ENCODE measurements around the gene GPRC5D. TPM values are rescaled to one million over a fixed set of nuclear protein-coding genes. Genes with fewer than 3 reads are reported as not detected.
A peak's percentile ranks its signal among the peaks of the same experiment; 100 is the strongest.

GPRC5D gene
- total and polyA plus RNA-seq, 9 donors = 0.22 to 0.37 TPM; not detected in 7

- 85 to 91% (median 86%) methylated on average over 10 of the region's 10 CpGs for WGBS, 3 donors
- peaks cover 17% of the 10 kb centered on the region for H3K4me1 ChIP-seq (ENCODE audit: insufficient read depth)
- no peak overlapping the region for H3K4me3 ChIP-seq
- no peaks in the 10 kb centered on the region for H3K36me3 ChIP-seq
- H3K9me3 ChIP-seq = no peaks in the 10 kb centered on the region
- no peak for DNase-seq
- H3K27me3 ChIP-seq = no peaks in the 10 kb centered on the region
- intact Hi-C loops (cut with DNase I) = loop anchor here (5.0 to 10.0 kb wide), 7 partner anchors 67 to 297 kb away; no protein-coding TSS in a partner anchor
- TF ChIP-seq EP300 (IDR thresholded peaks at IDR 0.05) (no peak), CTCF (IDR thresholded peaks at IDR 0.05) (no peak), POLR2A (IDR thresholded peaks at IDR 0.05) (no peak)
- H3K27ac ChIP-seq = no peak overlapping the region
Measured at GRCh38 chr12:12915656-12916055, 36.3 kb downstream of the GPRC5D start.

GRCh38 chr12:12912711-12913110 lies 39.3 kb downstream of the GPRC5D start:
- intact Hi-C loops (cut with DNase I) = loop anchor here in 2 of 4 donors (10.0 kb wide), 3 partner anchors 72 to 292 kb away; no protein-coding TSS in a partner anchor
- H3K27ac ChIP-seq = peak overlapping the region; percentile 8 to 57
- H3K27me3 ChIP-seq = no peaks in the 10 kb centered on the region
- peaks cover 23% of the 10 kb centered on the region for H3K4me1 ChIP-seq (ENCODE audit: insufficient read depth)
- WGBS, 3 donors = 95 to 99% (median 97%) methylated on average over 5 of the region's 5 CpGs
- H3K9me3 ChIP-seq = no peaks in the 10 kb centered on the region
- DNase-seq = no peak
- TF ChIP-seq CTCF (IDR thresholded peaks at IDR 0.05) = no peak
- no peak for TF ChIP-seq POLR2A (IDR thresholded peaks at IDR 0.05)
- no peak for TF ChIP-seq EP300 (IDR thresholded peaks at IDR 0.05)
- no peaks in the 10 kb centered on the region for H3K36me3 ChIP-seq
- no peak overlapping the region for H3K4me3 ChIP-seq

- peaks cover 10% of the 10 kb centered on the region for H3K4me1 ChIP-seq (ENCODE audit: insufficient read depth)
- no peaks in the 10 kb centered on the region for H3K27me3 ChIP-seq
- no peak for TF ChIP-seq CTCF (IDR thresholded peaks at IDR 0.05)
- no peak for TF ChIP-seq EP300 (IDR thresholded peaks at IDR 0.05)
- no peak for TF ChIP-seq POLR2A (IDR thresholded peaks at IDR 0.05)
- H3K4me3 ChIP-seq = no peak overlapping the region
- H3K36me3 ChIP-seq = no peaks in the 10 kb centered on the region
- H3K27ac ChIP-seq = peak overlapping the region; percentile 46 to 84
- peak; percentile 56 to 64 (median 59) for DNase-seq
- 5 to 17% (median 8%) methylated on average over 4 of the region's 4 CpGs for WGBS, 3 donors
- H3K9me3 ChIP-seq = no peaks in the 10 kb centered on the region
- intact Hi-C loops (cut with DNase I) = loop anchor here in 3 of 4 donors (5.0 to 10.0 kb wide), 4 partner anchors 75 to 295 kb away; no protein-coding TSS in a partner anchor
Measured at GRCh38 chr12:12909995-12910420, 42.0 kb downstream of the GPRC5D start.

- intact Hi-C loops (cut with DNase I) = loop anchor here in 1 of 4 donors (5.0 kb wide), 1 partner anchor 188 kb away; no protein-coding TSS in a partner anchor
- TF ChIP-seq CTCF (IDR thresholded peaks at IDR 0.05) = no peak
- TF ChIP-seq POLR2A (IDR thresholded peaks at IDR 0.05) = no peak
- 42 to 50% (median 43%) methylated on average over 4 of the region's 4 CpGs for WGBS, 3 donors
- no peak for DNase-seq
- Histone ChIP-seq H3K36me3 (no peaks in the 10 kb centered on the region), H3K9me3 (no peaks in the 10 kb centered on the region), H3K4me1 (ENCODE audit: insufficient read depth) (peaks cover 10% of the 10 kb centered on the region), H3K4me3 (no peak overlapping the region), H3K27me3 (no peaks in the 10 kb centered on the region), H3K27ac (peak overlapping the region; percentile 57 to 84)
Measured at GRCh38 chr12:12909228-12909994, 42.6 kb downstream of the GPRC5D start.

Data from ovary (tissue), 9 donors.